ENCODE data around the gene RADIL. TPM values are rescaled to one million over a fixed set of nuclear protein-coding genes. Genes with fewer than 3 reads are reported as not detected.

The RADIL gene
- total RNA-seq, 1 donor from 2014 or later = 0.86 TPM

GRCh38 chr7:4768597-4769569, 114.6 kb downstream of the RADIL start:
- FAIRE-seq (no peak), DNase-seq (ENCODE audit: low read depth) (no peak)
- TF ChIP-seq EZH2 (IDR thresholded peaks at IDR 0.05; ENCODE audit: insufficient read depth, low read length) (no peak), CTCF (IDR thresholded peaks at IDR 0.05; ENCODE audit: insufficient read depth, low read depth, low read length) (no peak)
- Mint-ChIP-seq H3K9me3 (ENCODE audit: unreplicated experiment) (no peaks in the 10 kb centered on the region), H3K4me3 (ENCODE audit: unreplicated experiment) (no peak overlapping the region), H3K36me3 (ENCODE audit: low read depth, unreplicated experiment) (peaks cover 8% of the 10 kb centered on the region), H3K27ac (ENCODE audit: unreplicated experiment) (peak overlapping the region; percentile 18), H3K4me1 (ENCODE audit: low read depth, unreplicated experiment) (no peaks in the 10 kb centered on the region), H3K27me3 (ENCODE audit: low read depth, unreplicated experiment) (no peaks in the 10 kb centered on the region)
- H3K9ac ChIP-seq (ENCODE audit: low read length) = no peak overlapping the region
- H3K9me3 ChIP-seq (ENCODE audit: insufficient read depth, low read depth, low read length) = no peaks in the 10 kb centered on the region
- H3K27me3 ChIP-seq (ENCODE audit: insufficient read depth, low read length) = no peaks in the 10 kb centered on the region
- peaks cover 7% of the 10 kb centered on the region for H3K79me2 ChIP-seq (ENCODE audit: insufficient read depth, low read length)
- no peak overlapping the region for H2AFZ ChIP-seq (ENCODE audit: low read depth, low read length)
- H3K4me3 ChIP-seq (ENCODE audit: insufficient read depth, low read depth, low read length) = no peak overlapping the region
- H4K20me1 ChIP-seq (ENCODE audit: insufficient read depth, low read length) = peaks cover 58% of the 10 kb centered on the region
- H3K4me2 ChIP-seq (ENCODE audit: low read length) = no peak overlapping the region
- H3K27ac ChIP-seq (ENCODE audit: low read depth, low read length) = no peak overlapping the region
- H3K4me1 ChIP-seq (ENCODE audit: insufficient read depth, low read length) = no peaks in the 10 kb centered on the region
- peaks cover 5% of the 10 kb centered on the region for H3K36me3 ChIP-seq (ENCODE audit: insufficient read depth, low read length)

- Histone ChIP-seq H3K36me3 (ENCODE audit: insufficient read depth, low read length) (peaks cover 13% of the 10 kb centered on the region), H3K4me2 (ENCODE audit: low read length) (no peak overlapping the region), H3K4me3 (ENCODE audit: insufficient read depth, low read depth, low read length) (no peak overlapping the region), H4K20me1 (ENCODE audit: insufficient read depth, low read length) (peaks cover 67% of the 10 kb centered on the region), H3K79me2 (ENCODE audit: insufficient read depth, low read length) (peaks cover 13% of the 10 kb centered on the region), H2AFZ (ENCODE audit: low read depth, low read length) (no peak overlapping the region), H3K9ac (ENCODE audit: low read length) (no peak overlapping the region), H3K27me3 (ENCODE audit: insufficient read depth, low read length) (no peaks in the 10 kb centered on the region), H3K4me1 (ENCODE audit: insufficient read depth, low read length) (no peaks in the 10 kb centered on the region), H3K9me3 (ENCODE audit: insufficient read depth, low read depth, low read length) (no peaks in the 10 kb centered on the region), H3K27ac (ENCODE audit: low read depth, low read length) (no peak overlapping the region)
- Mint-ChIP-seq H3K4me3 (ENCODE audit: unreplicated experiment) (no peak overlapping the region), H3K36me3 (ENCODE audit: low read depth, unreplicated experiment) (peaks cover 13% of the 10 kb centered on the region), H3K4me1 (ENCODE audit: low read depth, unreplicated experiment) (no peaks in the 10 kb centered on the region), H3K27ac (ENCODE audit: unreplicated experiment) (no peak overlapping the region), H3K9me3 (ENCODE audit: unreplicated experiment) (no peaks in the 10 kb centered on the region), H3K27me3 (ENCODE audit: low read depth, unreplicated experiment) (no peaks in the 10 kb centered on the region)
- FAIRE-seq = no peak
- no peak for DNase-seq (ENCODE audit: low read depth)
- TF ChIP-seq EZH2 (IDR thresholded peaks at IDR 0.05; ENCODE audit: insufficient read depth, low read length) = no peak
- TF ChIP-seq CTCF (IDR thresholded peaks at IDR 0.05; ENCODE audit: insufficient read depth, low read depth, low read length) = no peak
Measured at GRCh38 chr7:4766666-4767519, 116.6 kb downstream of the RADIL start.
